ENCODE measurements around the gene DLG2.

DNA sequence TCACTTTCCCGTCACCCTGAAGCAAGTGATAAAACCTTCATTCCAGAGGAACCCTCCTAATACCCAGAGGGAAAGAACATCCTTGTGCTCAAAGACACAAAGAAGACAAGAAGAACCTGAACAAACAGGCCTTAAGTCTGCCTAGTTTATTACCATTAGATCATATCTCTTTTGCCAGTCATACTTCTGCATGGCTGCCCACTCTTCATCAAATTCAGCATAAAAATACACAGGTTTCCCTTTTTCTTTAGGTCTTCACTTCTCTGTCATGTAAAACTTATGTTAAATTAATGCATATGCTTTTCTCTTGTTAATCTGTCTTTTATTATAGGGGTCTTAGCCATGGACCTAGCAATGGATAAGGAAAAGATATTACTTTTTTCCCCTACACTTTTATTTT, 459.7 kb downstream of the DLG2 start:
- TF ChIP-seq, protein P1, sequence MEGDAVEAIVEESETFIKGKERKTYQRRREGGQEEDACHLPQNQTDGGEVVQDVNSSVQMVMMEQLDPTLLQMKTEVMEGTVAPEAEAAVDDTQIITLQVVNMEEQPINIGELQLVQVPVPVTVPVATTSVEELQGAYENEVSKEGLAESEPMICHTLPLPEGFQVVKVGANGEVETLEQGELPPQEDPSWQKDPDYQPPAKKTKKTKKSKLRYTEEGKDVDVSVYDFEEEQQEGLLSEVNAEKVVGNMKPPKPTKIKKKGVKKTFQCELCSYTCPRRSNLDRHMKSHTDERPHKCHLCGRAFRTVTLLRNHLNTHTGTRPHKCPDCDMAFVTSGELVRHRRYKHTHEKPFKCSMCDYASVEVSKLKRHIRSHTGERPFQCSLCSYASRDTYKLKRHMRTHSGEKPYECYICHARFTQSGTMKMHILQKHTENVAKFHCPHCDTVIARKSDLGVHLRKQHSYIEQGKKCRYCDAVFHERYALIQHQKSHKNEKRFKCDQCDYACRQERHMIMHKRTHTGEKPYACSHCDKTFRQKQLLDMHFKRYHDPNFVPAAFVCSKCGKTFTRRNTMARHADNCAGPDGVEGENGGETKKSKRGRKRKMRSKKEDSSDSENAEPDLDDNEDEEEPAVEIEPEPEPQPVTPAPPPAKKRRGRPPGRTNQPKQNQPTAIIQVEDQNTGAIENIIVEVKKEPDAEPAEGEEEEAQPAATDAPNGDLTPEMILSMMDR (IDR thresholded peaks at IDR 0.05) = no peak
- TF ChIP-seq POLR2A (IDR thresholded peaks at IDR 0.05) (no peak), POLR2AphosphoS5 (IDR thresholded peaks at IDR 0.05) (no peak)

Data from sigmoid colon (tissue), 4 donors.